GM18861 (cell line): ENCODE results near the gene RSPH6A.
"Not testable (repeated sequence)": the region's sequence is repeated elsewhere in the genome, so short reads cannot be mapped to it uniquely, and the experiment has no call there.

Experiments
- ATAC-seq: cut with Tn5 transposase; IDR thresholded peaks from one replicate; pipeline ENCODE4 v1.9.1; 2021; ENCODE audit not compliant: unreplicated experiment

RSPH6A gene

GRCh38 chr19:45766869-45767346, 48.2 kb downstream of the RSPH6A start:
- ATAC-seq = no peak

GRCh38 chr19:45766296-45766868, 48.7 kb downstream of the RSPH6A start:
- ATAC-seq = no peak

GRCh38 chr19:45765702-45766295, 49.3 kb downstream of the RSPH6A start:
- no peak for ATAC-seq

- no peak for ATAC-seq
These were observed 50.0 kb downstream of the RSPH6A start for GRCh38 chr19:45764945-45765701.

DNA sequence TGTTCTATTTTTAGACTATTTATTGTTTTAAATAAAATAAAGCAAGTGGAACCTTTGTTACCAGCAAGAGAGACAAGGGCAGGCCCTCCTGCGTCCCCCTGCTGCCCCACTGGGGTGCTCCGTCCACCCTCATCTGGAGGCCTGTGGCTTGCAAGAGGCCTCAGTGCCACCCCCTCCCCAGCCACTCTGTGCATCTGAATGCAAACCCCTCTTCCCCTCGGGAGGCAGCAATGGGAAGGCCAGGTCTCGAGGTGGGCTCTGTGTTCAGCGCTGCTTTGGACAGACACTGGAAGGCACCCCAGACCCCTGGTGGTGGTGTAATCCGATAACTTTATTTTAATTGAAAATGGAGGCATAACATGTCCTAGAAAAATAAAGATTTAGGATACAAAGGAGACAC, 50.6 kb downstream of the RSPH6A start:
- no peak for ATAC-seq

DNA sequence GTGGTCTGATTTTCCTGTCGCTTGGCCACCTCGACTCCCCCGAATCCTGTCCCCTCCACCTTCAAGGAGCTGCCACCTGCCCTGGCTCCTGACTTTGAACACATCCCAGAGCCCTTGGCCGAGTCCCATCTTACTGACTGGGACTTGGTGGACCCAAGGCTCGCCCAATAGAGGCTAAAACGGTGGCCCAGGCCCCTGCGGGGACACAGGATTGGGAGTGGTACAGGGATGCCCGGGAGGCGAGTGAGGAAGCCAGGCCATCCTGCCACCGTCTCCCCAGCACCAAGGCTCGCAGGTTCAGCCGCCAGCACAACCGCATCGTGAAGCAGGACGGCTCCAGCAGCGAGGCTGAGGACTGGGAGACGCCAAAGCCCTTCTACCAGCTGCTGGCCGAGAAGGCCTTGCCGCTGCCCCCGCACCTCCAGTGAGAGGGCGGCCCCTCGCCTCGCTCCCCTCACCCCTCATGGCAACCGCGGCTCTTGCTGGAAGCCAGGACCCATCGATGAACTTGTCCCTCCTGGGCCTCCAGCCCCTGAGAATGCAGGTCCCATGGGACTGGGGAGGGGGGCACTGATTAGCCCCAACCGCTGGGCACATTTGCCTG, 51.3 kb downstream of the RSPH6A start:
- ATAC-seq = no peak

DNA sequence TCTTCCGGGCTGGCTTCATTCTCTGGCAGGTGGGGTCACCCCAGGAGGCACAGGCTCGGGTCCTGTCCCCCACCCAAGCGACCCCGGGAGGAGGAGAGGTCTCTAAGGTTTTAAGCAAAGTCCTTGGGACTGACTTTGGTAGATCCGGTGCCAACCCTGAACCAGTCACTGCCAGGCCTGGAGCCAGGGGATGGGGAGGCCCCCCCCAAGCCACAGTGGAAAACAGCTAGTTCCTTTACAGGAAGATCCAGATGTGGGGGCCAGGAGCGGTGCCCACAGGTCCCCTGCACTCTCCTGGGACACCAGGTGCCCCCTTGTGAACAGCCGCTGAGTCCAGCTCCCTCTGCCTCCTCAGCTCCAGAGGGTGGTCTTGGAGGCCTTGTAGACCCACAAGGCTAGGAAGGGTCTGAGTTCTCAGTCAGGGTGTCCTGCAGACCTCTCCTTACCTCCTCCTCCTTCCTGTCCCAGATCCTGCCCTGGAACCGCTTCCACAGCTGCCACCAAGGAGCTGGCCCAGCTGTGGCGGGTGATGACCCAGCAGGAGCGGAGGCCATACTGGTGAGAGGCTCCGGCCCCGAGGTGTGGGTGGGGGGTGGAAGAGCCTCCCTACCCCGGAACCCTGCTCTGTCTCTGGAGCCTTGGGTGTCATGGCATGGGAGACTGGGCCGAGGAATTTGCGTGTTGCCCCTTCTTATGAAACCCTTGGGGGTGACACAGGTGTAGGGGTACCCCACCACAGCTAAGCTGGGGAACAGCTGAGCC, 52.1 kb downstream of the RSPH6A start:
- ATAC-seq = no peak

GRCh38 chr19:45761714-45762113, 53.4 kb downstream of the RSPH6A start:
- no peak for ATAC-seq

DNA sequence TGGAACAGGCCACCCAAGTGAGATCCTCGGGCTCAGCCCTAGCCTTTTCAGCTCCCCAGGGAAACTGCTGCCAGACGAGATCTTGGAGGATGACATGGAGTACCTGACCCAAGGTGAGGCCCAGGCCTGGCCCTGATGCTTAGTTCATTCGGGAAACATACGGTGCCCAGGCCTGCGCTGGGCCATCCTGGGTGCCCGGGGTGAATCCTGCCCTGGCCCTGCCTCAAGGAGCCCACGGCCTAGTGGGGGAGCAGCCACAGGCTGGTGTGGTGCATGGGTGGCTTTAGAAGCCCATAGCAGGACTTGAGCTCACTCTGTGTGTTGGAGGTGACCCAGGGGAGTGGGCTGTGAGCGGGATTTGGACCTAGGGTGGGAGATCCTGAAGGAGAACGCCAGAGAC, 56.2 kb downstream of the RSPH6A start:
- ATAC-seq = no peak

DNA sequence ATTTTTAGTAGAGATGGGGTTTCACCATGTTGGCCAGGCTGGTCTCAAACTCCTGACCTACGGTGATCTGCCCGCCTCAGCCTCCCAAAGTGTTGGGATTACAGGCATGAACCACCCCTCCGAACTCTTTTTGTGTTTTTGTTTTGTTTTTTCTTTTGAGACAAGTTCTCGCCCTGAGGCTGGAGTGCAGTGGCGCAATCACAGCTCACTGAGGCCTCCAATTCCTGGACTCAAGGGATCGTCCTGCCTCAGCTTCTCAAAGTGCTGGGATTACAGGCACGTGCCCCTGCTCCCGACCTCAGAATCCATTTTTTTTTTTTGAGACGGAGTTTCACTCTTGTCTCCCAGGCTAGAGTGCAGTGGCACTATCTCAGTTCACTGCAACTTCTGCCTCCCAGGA, 57.4 kb downstream of the RSPH6A start:
- ATAC-seq = no peak

DNA sequence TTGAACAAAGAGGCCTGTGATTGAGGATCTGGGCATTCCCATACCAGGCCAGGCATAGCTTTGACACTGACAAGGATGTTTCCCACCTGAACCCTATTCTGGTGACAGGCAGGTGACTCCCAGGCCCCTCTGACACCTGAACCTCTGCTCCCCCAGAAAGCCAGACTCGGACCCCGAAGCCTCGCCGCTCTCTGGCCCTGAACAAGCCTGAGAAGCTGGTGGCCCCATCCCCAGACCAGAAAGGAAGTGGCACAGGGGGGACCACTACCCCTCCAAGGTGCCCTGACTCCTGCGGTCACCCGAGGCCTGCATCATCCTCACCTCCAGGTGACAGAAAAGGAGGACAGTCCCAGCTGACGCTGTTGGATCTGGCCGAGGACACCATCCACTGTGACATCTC, 60.8 kb downstream of the RSPH6A start:
- ATAC-seq = no peak

- no peak for ATAC-seq
These were observed 61.6 kb downstream of the RSPH6A start for GRCh38 chr19:45753548-45753947.

- ATAC-seq = no peak
These were observed 62.5 kb downstream of the RSPH6A start for GRCh38 chr19:45752639-45753038.

DNA sequence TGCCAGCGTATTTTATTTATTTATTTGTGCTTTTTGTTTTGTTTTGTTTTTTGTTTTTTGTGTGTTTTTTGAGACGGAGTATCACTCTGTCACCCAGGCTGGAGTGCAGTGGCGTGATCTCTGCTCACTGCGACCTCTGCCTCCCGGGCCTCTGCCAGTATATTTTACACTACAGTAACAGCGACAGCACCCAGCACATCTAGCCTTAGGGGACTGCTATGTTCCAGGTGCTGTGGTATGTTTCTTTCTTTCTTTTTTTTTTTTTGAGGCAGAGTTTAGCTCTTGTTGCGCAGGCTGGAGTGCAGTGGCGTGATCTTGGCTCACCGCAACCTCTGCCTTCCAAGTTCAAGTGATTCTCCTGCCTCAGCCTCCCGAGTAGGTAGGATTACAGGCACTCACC, 63.6 kb downstream of the RSPH6A start:
- not testable (repeated sequence) for ATAC-seq

GRCh38 chr19:45747513-45747912, 67.6 kb downstream of the RSPH6A start:
- ATAC-seq = no peak

DNA sequence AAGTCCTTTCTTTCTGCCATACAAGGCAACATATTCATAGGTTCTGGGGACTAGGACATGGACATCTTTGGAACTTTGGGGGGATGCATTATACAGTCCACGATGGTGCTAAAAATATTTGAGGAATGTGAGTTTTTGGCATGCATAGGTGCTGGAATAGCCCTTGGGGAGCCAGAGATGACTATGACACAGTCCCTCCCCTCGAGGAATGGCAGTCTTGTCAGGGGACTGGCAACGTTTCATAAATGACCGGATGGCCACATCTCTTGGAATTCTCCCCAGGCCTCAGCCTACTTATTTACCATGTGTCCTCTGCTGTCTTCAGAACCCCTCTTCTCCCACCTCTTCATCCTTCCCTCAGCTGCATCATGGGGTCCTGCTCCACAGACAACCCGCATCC, 68.2 kb downstream of the RSPH6A start:
- ATAC-seq = no peak
